Measurements from ENCODE around the gene PPARG.

GRCh38 chr3:12483410-12483809 is 194.5 kb downstream of the PPARG start:
- TF ChIP-seq POLR2A (IDR thresholded peaks at IDR 0.05) = no peak
- no peak for TF ChIP-seq CTCF (IDR thresholded peaks at IDR 0.05)
- no peak for TF ChIP-seq POLR2AphosphoS5 (IDR thresholded peaks at IDR 0.05)
- no peak for TF ChIP-seq EP300 (IDR thresholded peaks at IDR 0.05)

Measured in stomach (tissue), 4 donors.